Nucleus accumbens (tissue), 56 donors: ENCODE results near the gene SULT1C2.
"Not testable (repeated sequence)": the region's sequence is repeated elsewhere in the genome, so short reads cannot be mapped to it uniquely, and the experiment has no call there.

Source experiments
- DNase-seq, 56 donors: peaks; one replicate each; lab custom pipeline; 2025; lab: John Stamatoyannopoulos, UW

SULT1C2 gene

DNA sequence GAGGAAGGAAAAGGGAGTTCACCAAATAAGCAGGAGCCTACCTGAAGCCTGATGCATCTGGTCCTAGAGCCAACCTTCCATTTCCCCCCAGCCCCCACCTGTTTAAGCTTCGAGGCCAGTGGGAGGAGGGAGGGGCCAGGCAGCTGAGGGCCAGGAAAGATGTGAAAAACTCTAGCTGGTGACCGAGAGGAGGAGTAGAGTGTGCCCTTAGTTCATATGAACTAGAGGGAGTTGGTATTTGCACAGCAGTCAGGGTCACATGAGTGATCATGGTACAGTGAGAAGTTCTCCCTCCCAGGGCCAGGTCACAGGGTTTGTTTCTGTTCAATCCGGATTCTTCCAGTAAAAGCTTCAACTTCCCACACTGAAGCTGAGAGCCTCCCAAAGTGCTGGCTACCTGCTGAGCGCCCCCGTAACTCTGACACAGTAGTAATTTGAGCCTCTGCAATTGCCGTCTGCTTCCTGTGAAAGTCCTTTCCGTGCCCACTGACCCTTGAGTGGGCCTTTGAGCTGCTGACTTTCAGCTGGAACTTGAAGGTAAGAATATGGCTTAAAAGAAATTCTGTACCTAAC is at the start of gene SULT1C2:
Gene SULT1C2 (plus strand): TSS at position 362 of the 573 bp plus-strand sequence. CDS start 4,773 bp downstream, outside the sequence.
- no peak for DNase-seq

DNA sequence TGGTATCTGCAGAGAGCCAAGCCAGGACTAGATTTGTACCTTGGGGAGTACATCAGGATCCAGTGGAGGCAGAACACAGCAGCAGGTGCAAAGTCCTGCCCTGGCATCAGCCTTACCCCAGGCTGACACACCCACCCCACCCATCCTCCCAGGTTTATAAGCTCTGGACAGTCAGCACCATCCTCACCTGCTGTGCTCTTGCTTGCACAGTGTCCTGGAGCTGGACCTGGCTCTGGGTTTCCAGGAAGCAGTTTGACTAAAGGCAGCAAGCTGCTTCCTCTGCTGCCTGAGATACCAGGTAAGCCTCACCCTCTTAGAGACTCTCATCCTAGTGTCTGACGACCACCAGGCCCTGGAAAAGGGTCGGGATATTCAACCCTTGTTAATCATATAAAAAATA is 48.9 kb upstream of the SULT1C2 start, which contains the start of gene SULT1C3:
Gene SULT1C3 (plus strand): TSS at position 183 of the 400 bp plus-strand sequence. CDS start 7,227 bp downstream, outside the sequence.
- DNase-seq = no peak

DNA sequence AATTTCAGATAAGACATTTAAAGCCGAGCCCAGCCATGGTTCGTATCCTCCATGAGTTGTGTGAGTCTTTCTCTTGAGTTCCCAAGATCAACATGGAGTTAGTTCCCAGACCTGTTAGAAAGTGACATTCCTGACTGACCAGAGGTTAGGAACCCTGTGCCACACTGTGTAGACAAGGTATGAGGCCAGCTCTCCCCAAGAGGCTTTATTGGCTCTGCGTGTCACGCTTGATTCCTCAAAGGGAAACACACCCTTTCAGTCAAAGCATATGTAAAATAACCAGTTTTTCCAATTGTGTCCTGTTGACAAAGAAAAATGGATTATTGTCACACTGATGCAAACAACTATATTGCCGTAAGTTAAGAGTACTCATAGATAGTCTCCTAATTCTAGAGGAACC is 47.7 kb upstream of the SULT1C2 start:
- DNase-seq = no peak

DNA sequence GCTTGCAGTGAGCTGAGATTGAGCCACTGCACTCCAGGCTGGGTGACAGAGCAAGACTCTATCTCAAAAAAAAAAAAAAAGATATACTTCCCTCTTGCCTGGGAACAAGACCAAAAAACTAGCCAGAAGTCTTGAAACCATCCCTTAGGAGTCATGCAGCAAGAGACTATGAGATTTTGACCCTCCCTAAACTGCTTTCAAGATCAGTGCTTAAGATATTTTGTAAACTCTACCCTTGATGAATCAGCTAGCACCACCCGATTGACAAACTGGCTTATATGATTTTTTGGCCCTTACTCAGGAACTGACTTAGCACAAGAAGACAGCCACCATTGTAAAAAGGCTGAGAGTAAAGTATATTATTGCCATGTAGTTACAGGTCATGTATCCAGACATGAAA is 45.1 kb upstream of the SULT1C2 start:
- no peak for DNase-seq

DNA sequence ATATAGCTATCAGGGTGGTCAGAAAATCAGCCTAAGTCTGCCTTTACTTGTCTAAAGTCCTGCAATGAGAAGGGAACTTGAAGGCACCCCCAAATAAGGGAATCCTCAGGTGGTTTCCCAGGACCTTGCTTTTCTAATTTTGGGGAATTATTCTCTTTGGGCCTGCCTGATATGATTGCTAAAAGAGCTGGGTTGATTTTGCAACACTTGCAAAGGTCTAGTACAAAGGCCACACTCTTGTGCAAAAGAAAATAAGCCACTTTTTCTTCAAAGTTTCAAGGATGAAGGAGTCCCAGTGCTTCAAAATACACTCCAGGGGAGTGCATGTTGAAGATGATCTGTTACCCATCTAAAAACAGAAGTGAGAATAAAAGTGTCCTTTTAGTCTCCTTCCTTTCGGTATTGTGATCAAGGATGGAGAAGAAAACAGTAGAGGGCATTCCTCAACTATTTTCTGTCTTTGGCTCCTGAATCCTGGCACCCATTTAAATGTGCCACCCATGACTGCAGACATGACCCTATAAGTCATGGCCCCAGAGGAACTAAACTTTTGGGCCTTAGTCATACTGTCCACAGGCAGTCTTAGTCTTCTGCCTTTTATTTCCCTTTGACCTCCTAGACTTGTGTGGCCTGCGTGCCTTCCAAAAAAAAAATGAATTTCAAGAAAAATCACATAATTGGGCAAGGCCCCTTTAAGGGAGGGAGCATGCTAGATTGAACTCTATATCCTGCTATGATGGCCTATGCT is 43.9 kb upstream of the SULT1C2 start:
- DNase-seq = no peak

DNA sequence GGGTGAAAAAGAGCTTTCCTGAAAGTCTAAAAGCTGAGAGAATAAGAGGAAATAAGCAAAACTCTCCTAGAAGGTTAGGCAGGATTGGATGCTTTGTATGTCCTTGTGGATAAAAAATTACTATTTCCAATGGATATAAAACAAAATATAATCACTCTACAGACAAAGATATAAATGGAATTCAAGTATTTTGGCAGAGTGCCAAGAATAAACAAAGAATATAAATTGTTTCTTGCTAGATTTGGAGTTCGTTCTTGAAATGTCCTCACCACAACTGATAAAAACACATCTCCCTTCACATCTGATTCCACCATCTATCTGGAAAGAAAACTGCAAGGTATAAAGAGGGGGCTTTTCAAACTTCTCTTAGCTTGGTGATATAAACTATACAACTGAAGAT is 35.6 kb upstream of the SULT1C2 start:
- no peak for DNase-seq

DNA sequence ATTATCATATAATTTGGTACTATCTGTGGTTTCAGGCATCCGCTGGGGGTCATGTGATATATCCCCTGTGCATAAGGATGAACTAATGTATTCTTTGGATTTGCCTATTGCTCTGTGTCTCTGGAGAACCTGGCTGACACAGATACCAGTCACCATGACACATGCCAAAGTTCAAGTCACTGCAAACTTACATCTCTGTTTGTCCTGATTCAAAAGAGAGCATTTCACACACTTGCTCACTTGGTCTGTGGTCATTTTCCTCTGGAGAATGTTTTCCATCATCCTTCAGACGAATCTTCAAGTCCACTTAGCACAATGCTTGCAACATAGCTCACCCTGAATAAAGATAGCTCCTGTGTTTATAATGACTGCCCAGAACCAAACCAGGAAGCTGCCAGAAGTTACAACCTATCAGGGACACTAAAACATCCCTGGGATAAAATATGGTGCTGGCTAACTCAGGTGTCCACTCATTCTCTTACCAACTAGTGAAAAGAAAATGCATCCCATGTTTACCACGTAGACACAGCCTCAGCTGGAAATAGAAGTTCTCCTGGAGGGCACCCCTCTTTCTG is 30.9 kb upstream of the SULT1C2 start:
- DNase-seq = no peak

DNA sequence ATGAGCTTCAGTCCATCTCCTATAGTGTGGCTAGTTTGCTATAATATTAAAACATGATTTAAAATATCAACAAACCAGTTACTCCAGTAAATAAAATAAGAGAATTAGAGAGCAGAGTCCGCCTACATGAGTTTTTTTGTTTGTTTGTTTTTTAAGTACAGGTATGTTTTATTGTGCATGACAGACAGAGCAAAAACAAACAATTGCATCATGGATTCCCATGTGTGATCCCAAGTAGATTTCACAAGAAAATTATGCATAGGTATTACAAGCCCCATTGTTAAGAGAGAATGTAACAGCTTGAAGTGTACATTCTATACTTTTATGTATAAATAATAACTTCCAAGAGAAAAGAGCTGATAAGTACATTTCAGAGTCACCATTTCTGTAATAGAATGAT is 27.9 kb upstream of the SULT1C2 start:
- DNase-seq = no peak

DNA sequence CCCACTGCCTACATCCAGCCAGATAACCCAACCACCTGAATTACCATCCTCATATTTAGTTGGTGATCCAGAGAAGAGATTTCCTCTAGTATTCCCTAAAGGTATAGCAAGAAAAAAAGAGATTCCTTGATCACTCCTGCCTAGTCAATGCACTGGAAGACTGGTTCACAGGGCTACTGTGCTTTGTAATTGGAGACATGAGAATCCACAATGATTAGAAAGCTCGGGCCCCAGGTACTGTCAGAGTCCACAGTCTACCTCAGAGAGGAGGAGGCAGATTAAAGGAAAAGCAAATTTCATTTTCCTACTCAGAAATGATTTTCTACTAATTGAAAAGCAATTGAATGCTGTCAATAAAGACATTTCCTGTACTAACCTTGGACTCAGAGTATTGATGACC is 26.7 kb upstream of the SULT1C2 start:
- no peak for DNase-seq

DNA sequence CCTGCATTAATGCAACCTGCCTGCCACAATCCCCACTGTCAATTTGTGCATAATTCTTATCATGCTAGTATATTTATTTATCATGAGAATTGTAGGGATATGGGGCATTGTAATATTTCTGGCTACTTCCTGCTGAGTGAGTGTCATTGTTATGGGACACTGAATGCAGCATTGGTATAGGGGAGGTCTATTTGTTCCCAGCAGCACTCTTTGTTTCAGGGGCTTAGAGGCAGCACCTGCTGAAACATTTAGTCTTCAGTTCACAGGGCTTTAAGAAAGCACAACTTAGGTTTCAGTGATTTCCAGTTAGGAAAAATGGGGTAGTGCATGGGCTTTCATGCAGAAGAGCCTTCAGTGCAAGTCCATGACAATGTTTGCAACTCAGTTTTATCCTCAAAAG is 25.3 kb upstream of the SULT1C2 start:
- DNase-seq = no peak

DNA sequence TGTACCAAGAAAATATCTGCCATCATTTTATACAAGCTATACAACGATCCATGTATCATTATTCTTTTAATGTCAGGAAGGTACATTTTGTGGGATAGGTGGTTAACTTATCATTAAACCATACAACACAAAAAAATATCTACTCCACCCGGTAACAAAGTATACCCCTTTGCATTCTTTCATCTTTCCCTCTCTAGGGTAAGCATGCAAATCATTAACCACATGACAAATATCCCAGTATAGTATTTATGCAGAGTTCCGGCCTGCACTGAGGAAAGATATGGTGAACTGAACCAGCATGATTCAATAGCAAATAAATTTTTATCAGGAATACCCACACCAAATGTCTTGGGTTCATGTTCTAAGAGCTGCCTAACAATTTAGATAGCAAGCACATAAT is 22.5 kb upstream of the SULT1C2 start:
- DNase-seq = no peak

DNA sequence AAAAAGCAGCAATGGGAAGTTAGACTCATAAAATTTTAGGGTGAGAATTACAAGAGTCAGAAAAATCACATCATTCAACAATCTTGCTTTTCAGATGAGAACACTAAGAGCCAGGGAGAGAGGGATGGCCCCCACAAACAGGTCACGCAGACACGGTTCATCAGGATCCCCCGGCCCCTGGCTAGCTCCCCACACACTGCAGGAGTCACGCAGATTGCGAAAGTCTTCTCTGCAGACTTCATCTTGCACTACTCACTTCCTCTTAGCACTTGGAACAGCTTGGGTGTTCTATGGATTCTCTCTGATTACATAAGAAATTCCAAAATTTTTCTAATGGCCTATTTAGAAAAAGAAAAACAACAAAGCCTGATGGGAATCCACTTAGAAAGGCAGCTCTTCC is 21.6 kb upstream of the SULT1C2 start:
- peak in 1 of 56 donors; percentile 3 for DNase-seq

DNA sequence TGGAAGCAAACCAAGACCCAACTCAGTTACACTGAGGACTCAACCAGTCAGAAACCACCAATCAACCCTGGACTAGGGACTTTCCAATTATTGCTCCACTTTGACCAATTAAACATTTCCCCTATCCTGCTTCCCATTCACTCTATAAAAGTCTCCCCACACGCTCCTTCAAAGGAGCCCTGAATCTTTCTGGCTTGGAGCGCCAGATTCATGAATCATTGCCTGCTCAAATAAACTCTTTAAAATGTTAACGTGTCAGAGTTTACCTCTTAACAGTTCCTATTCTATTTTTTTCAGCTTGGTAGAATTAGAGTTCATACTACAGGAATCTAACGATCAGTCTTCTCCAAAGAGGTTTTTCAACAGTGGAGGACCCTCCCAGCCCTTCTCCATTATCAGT is 20.7 kb upstream of the SULT1C2 start:
- peak in 1 of 56 donors; percentile 6 for DNase-seq

DNA sequence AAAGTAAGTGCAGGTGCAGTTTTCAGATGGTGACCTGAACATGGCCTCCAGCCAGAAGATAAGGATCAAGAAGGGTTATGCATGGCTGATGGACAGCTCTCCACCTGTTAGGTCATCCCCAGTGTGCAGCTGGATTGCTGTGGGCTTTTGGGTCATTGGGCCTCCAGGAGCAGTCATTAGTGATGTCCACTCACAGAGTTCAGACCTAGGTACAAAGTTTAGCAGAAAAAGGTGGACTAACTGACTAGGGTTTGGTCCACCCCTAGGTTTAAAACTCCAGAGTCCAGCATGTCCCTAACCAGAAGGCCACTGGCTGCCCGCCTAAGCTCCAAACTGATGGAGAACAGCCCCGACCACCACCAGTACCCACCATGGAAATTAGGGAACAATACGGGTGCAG is 18.3 kb upstream of the SULT1C2 start:
- no peak for DNase-seq

DNA sequence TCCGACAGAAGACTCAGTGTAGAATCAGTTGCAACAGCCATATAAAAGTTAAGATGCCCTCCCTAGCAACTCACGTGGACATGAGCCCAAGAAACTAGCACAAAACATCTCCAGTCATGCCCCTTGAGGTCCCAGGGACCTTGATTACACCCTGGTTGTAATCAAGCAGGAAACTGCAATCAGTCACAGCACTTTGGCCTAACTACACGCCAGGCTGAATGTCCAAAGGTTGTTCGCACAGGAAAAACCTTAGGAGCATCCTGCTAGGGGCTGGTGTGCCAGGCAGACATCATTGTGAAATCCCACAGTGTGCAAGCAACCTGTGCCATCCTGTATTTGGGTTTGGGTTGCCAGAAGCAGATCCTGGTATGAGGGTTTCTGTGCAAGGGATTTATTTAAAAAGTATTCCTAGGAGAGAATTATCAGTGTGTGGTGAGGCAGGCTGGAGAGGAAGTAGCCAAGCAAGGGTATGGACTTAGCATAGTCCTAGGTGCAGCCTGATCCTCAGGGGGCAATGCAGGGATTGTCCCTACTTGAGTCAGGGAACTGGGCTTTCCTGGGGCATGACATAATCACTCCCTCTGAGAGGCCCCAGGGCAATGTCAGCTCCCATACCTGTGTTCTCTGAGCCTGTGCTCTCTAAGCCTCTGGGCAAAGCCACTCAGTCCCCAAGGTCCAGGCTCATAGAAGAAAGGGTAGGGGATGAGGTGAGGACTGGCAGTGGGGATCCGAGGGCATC is 17.8 kb upstream of the SULT1C2 start:
- DNase-seq = no peak

DNA sequence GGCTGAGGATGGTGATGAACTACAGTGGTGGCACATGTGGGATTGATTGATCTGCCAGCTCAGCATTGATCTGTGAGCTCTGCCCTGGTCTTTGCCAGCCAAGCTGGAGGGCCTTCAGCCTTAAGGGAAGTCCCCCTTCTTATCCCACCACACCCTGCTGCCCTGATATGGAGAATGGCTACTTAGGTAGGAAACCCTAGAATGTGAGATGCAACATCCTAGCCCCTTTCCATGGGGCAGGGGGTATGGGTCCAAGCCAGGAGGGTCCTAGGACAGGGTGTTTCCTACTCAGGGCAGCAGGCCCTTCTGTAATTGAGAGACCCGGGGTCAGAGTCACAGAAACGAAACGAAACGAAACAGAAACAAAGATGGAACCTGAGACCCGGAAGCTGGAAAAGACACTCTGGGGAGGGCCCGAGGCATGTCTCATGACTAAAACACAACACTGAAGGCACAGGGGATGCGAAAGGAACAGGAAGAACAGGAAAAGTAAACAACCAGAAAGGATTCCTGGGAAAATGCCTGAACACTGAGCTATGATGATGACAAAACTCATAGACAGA is 16.9 kb upstream of the SULT1C2 start:
- no peak for DNase-seq

DNA sequence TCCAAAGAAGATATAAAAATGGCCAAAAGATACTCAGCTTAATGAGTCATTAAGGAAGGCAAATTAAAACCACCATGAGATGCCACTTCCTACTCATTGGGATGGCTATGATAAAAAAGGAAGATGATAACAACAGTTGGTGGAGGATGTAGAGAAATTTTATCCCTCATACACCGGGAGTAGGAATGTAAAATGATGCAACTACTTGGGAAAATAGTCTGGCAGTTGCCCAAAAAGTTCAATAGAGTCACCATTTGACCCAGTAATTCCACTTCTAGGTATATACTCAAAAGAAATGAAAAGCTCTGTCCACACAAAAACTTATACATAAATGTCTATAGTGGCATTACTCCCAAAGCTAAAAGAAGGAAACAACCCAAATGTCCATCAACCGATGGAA is 10.1 kb upstream of the SULT1C2 start:
- DNase-seq = no peak

DNA sequence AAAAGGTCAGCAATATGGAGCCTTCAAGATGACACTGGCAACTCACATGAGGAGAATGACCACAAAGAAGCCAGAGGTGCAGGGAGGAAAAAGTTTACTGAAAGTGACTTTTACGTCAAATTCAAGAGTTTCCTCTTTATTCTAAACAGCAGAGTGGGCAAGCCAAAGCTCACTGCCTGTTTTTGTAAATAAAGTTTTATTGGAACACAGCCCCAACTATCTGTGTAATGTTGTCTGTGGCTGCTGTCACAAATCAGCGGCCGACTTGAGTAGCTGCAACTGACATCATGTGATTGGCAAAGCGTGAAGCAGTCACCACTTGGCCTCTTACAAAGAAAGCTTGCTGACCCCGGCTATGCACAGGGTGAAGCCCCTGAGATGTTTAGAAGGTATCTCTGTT is 9.2 kb upstream of the SULT1C2 start:
- DNase-seq = no peak

DNA sequence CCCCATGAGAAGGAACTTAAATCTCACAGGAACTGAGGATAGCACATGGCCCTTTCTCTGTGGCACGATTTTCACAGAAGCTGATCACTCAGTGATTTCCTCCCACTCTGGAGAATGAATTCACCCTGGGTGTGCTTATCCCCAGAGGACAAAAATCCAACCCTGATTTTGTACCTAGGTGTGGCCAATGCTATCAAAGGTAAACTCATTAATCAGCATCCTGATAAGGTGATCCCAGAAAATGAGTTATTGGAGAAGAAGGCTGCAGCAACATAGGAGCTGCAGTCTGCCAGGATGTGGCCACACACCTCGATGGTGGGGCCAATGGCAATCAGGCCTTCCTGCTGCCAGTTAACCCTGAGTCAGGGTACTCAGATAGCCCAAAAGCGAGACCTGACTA is 8.2 kb upstream of the SULT1C2 start:
- no peak for DNase-seq

DNA sequence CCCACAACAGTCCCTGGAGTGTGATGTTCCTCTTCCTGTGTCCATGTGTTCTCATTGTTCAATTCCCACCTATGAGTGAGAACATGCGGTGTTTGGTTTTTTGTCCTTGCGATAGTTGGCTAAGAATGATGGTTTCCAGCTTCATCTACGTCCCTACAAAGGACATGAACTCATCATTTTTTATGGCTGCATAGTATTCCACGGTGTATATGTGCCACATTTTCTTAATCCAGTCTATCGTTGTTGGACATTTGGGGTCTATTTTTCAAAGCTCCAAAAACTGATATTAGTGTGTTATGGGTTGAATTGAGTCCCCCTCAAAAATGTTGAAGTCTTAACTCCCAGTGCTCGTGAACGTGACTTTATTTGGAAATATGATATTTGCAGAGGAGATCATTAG is 4.1 kb upstream of the SULT1C2 start:
- DNase-seq = not testable (repeated sequence)

DNA sequence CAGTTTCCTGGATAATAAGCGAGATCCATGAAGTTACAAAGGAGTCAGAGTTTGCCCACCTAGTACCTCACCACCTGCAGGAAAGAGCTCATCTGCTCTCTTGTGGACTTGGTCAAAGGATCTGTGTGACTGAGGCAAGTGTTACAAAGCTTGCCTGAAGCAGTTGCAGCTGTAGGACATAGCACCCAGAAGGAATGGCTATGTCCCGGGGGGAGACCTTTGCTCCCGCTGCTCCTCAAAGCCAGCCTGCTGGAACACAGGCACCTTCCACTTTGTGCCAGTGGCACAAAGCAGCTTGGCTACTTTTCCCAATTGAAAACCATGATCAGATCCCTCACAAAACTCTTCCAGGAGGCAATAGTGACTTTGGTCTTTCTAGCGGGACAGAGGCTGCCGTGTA is 3.1 kb upstream of the SULT1C2 start:
- no peak for DNase-seq
